Fibroblast of upper back skin (primary cell): ENCODE measurements around the gene NBPF3.
"Not testable (repeated sequence)": the region's sequence is repeated elsewhere in the genome, so short reads cannot be mapped to it uniquely, and the experiment has no call there.

Experiments
- DNase-seq: peaks from one replicate; pipeline ENCODE4 v3.0.0-alpha.2; 2013

NBPF3 gene

GRCh38 chr1:21496063-21496462 lies 56.1 kb downstream of the NBPF3 start:
- DNase-seq, result no peak

GRCh38 chr1:21496886-21497285 lies 56.9 kb downstream of the NBPF3 start:
- no peak for DNase-seq

- DNase-seq, result no peak
Measured at GRCh38 chr1:21497466-21498061, 57.6 kb downstream of the NBPF3 start.

- DNase-seq, result peak; percentile 56
Measured at GRCh38 chr1:21499283-21499950, 59.5 kb downstream of the NBPF3 start.

GRCh38 chr1:21503706-21504377 lies 63.9 kb downstream of the NBPF3 start:
- DNase-seq, result no peak

- DNase-seq, result no peak
Measured at GRCh38 chr1:21506804-21507203, 66.9 kb downstream of the NBPF3 start.

- no peak for DNase-seq
Measured at GRCh38 chr1:21507511-21508270, 67.8 kb downstream of the NBPF3 start.

- peak; percentile 33 for DNase-seq
Measured at GRCh38 chr1:21508580-21509350, 68.8 kb downstream of the NBPF3 start.

- DNase-seq, result no peak
Measured at GRCh38 chr1:21509351-21510112, 69.6 kb downstream of the NBPF3 start, which contains the start of gene ALPL. TSS of gene ALPL (plus strand) at chr1:21509423. CDS start at chr1:21554082, 44,659 bp downstream.

- no peak for DNase-seq
Measured at GRCh38 chr1:21510113-21510493, 70.2 kb downstream of the NBPF3 start.

- no peak for DNase-seq
Measured at GRCh38 chr1:21510885-21511578, 71.1 kb downstream of the NBPF3 start.

- peak; percentile 96 for DNase-seq
Measured at GRCh38 chr1:21511579-21512522, 71.9 kb downstream of the NBPF3 start.

GRCh38 chr1:21514245-21514644 lies 74.3 kb downstream of the NBPF3 start:
- DNase-seq, result no peak

- no peak for DNase-seq
Measured at GRCh38 chr1:21517161-21517589, 77.2 kb downstream of the NBPF3 start.

GRCh38 chr1:21517660-21518480 lies 77.9 kb downstream of the NBPF3 start:
- no peak for DNase-seq

GRCh38 chr1:21518774-21519455 lies 79.0 kb downstream of the NBPF3 start:
- DNase-seq, result no peak

- DNase-seq, result not testable (repeated sequence)
Measured at GRCh38 chr1:21519486-21520070, 79.6 kb downstream of the NBPF3 start.
